Fibroblast of lung (primary cell): Measurements from ENCODE around the gene RASGRF2.

Experiments
- EZH2 ChIP-seq: IDR thresholded peaks from 2 replicates; pipeline ENCODE4 v1.5.1; 2012; ENCODE audit warnings: low read length, control low read depth, mild to moderate bottlenecking; ENCODE audit errors: missing control alignments
- TF ChIP-seq, protein P1 (sequence below), 2 donors: IDR thresholded peaks in 1 of 2; conservative IDR thresholded peaks in 1 of 2; 1 replicate in 1 of 2; 2 replicates in 1 of 2; pipeline ENCODE4 v1.5.1; 2011 to 2012; ENCODE audit warnings: low read length in 2 of 2, control low read depth in 1 of 2, inconsistent platforms in 1 of 2, low read depth in 1 of 2, mild to moderate bottlenecking in 1 of 2

DNA sequence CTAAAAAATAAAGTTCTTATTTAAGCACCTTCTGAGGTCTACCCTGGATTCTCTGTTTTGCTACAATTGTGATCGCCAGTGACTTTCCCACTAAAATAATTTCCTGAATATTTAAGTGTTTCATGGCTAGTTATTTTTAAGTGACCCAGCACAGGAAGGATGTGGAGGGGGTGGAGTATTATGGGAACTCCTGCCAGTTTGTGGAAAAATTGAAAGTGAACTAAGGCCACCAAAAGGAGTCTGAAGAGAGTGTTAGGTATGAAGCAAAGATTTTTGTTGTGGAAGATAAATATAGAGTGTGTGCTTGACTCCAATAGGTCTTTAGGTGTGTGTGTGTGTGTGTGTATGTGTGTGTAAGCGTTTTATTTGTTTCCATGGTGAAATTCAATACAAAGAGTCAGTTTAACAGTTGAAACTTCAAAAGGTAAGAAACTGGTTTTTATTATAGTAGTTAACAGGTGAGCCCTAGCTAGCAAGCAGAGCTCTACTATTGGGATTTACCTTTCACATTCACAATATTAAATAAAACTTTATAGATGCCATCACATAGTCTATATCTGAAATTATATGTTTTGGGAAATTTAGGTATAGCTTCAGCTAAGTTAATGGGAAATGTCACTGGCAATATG, 25.6 kb downstream of the RASGRF2 start:
- no peak for TF ChIP-seq EZH2
- TF ChIP-seq, protein P1, sequence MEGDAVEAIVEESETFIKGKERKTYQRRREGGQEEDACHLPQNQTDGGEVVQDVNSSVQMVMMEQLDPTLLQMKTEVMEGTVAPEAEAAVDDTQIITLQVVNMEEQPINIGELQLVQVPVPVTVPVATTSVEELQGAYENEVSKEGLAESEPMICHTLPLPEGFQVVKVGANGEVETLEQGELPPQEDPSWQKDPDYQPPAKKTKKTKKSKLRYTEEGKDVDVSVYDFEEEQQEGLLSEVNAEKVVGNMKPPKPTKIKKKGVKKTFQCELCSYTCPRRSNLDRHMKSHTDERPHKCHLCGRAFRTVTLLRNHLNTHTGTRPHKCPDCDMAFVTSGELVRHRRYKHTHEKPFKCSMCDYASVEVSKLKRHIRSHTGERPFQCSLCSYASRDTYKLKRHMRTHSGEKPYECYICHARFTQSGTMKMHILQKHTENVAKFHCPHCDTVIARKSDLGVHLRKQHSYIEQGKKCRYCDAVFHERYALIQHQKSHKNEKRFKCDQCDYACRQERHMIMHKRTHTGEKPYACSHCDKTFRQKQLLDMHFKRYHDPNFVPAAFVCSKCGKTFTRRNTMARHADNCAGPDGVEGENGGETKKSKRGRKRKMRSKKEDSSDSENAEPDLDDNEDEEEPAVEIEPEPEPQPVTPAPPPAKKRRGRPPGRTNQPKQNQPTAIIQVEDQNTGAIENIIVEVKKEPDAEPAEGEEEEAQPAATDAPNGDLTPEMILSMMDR (conservative IDR thresholded peaks at IDR 0.05 in 1 of 2, IDR thresholded peaks at IDR 0.05 in 1 of 2; ENCODE audit: low read depth in 1 of 2, low read length in 2 of 2), result no peak
